Thoracic aorta (tissue), 2 donors: ENCODE measurements around the gene SRP68. TPM values are rescaled to one million over a fixed set of nuclear protein-coding genes. Genes with fewer than 3 reads are reported as not detected.

Source experiments
- ATAC-seq: fragments of 150-250 bp; one replicate; pipeline ENCODE4 v1.8.0; 2017; ENCODE audit warnings: low read depth; ENCODE audit not compliant: insufficient number of reproducible peaks, low FRiP score
- DNase-seq: peaks from one replicate; pipeline ENCODE4 v3.0.0-alpha.2; 2020; ENCODE audit warnings: low spot score
- H3K27ac ChIP-seq, 2 donors: fragments of 200-600 bp; sonication (generic); 1 replicate in 1 of 2; 2 replicates in 1 of 2; pipeline ENCODE4 v1.5.1; 2016; ENCODE audit warnings: mild to moderate bottlenecking in 2 of 2, moderate library complexity in 2 of 2
- H3K27me3 ChIP-seq: fragments of 200-600 bp; sonication (generic); replicated peaks from 2 replicates; pipeline ENCODE4 v1.6.0; 2016; ENCODE audit warnings: mild to moderate bottlenecking; ENCODE audit not compliant: insufficient read depth
- H3K36me3 ChIP-seq: fragments of 200-600 bp; sonication (generic); one replicate; pipeline ENCODE4 v1.5.1; 2016
- H3K4me1 ChIP-seq, 2 donors: fragments of 200-600 bp; sonication (generic); 1 replicate in 1 of 2; 2 replicates in 1 of 2; pipeline versions ENCODE4 v1.5.1 to v1.6.0; 2016; ENCODE audit warnings: low read depth in 2 of 2, mild to moderate bottlenecking in 1 of 2; ENCODE audit not compliant: control insufficient read depth in 1 of 2
- H3K4me3 ChIP-seq: fragments of 200-600 bp; sonication (generic); 2 replicates; pipeline ENCODE4 v1.5.1; 2016; ENCODE audit warnings: mild to moderate bottlenecking
- H3K9me3 ChIP-seq: fragments of 200-600 bp; sonication (generic); 2 replicates; pipeline ENCODE4 v1.5.1; 2016
- total RNA-seq, 2 donors: library from RNA; depleted of rRNA; stranded (reverse); fragments of >200 nt; gene quantifications; one replicate each; pipeline versions ENCODE4 v1.1.0 to v1.2.3, GENCODE V29; 2016
- TF ChIP-seq, protein P1 (sequence below): fragments of 200-600 bp; sonication (generic); IDR thresholded peaks from one replicate; pipeline ENCODE4 v1.5.1; 2019; ENCODE audit warnings: antibody characterized with exemption

Gene SRP68
- total RNA-seq, 2 donors from 2014 or later = 19.1 to 39.9 TPM

DNA sequence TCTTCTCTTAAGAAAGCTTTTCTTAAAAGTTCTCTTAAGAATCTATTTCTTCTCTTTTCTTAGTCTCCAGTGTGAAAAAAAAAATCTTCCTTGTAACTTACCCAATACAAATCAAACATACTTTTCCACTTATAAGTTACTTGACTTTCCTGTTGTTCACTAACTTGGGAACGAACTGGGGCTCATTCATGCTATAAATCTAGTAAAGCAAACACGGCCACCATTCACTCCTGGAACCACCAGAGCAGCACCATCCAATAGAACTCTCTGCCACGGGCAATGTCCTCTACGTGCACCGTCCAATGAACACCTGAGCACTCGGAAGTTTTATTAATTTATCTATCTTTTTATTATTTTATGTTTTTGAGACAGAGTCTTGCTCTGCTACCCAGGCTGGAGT, 20.8 kb downstream of the SRP68 start:
- Histone ChIP-seq H3K27me3 (no peaks in the 10 kb centered on the region), H3K4me3 (no peak overlapping the region), H3K27ac (no peak overlapping the region), H3K9me3 (no peaks in the 10 kb centered on the region), H3K4me1 (no peaks in the 10 kb centered on the region), H3K36me3 (peaks cover 50% of the 10 kb centered on the region)
- no peak for ATAC-seq
- no peak for DNase-seq
- TF ChIP-seq, protein P1, sequence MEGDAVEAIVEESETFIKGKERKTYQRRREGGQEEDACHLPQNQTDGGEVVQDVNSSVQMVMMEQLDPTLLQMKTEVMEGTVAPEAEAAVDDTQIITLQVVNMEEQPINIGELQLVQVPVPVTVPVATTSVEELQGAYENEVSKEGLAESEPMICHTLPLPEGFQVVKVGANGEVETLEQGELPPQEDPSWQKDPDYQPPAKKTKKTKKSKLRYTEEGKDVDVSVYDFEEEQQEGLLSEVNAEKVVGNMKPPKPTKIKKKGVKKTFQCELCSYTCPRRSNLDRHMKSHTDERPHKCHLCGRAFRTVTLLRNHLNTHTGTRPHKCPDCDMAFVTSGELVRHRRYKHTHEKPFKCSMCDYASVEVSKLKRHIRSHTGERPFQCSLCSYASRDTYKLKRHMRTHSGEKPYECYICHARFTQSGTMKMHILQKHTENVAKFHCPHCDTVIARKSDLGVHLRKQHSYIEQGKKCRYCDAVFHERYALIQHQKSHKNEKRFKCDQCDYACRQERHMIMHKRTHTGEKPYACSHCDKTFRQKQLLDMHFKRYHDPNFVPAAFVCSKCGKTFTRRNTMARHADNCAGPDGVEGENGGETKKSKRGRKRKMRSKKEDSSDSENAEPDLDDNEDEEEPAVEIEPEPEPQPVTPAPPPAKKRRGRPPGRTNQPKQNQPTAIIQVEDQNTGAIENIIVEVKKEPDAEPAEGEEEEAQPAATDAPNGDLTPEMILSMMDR = no peak

GRCh38 chr17:76050538-76051467, 21.5 kb downstream of the SRP68 start:
- H3K27me3 ChIP-seq = no peaks in the 10 kb centered on the region
- H3K36me3 ChIP-seq = peaks cover 50% of the 10 kb centered on the region
- no peak overlapping the region for H3K4me3 ChIP-seq
- no peak for ATAC-seq
- TF ChIP-seq, protein P1 = no peak
- no peak for DNase-seq
- H3K27ac ChIP-seq = no peak overlapping the region
- H3K9me3 ChIP-seq = no peaks in the 10 kb centered on the region
- no peaks in the 10 kb centered on the region for H3K4me1 ChIP-seq

DNA sequence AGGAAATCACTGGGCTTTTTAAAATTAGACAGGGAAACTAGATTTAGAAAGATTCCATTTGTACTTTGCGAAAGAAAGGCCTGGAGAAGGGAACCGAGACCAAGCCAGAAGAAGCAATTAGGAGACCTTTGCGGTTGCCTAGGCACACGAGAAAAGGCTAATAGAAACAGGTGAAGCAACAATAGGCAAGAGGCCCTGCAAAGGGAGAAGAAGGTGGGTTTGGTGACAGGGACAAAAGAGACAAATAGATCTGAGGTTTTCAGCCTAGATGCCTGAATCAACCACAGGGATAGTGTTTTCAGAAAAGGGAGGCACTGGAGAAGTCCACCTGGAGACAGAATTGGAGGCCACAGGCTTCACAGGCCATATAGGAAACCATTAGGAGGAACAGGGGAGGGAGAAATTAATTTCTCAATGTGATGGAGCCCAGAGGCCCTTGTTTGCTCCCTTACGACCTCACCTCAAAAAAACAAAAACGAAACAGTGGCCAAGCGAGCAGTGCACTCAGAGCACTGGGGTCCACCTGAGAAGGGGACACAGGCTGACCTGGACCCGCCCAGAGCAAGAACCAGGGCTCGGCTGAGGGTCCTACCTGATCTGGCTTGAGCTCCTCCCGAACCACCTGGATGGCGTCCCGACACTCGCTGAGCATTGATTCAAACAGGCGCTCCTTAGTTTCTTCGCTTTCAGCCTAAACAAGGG, 22.3 kb downstream of the SRP68 start:
- no peak for ATAC-seq
- H3K36me3 ChIP-seq = peaks cover 58% of the 10 kb centered on the region

GRCh38 chr17:76049239-76049638, 23.1 kb downstream of the SRP68 start:
- no peak for DNase-seq
- ATAC-seq = no peak
- Histone ChIP-seq H3K36me3 (peaks cover 65% of the 10 kb centered on the region), H3K27ac (no peak overlapping the region), H3K4me1 (no peaks in the 10 kb centered on the region), H3K4me3 (no peak overlapping the region), H3K27me3 (no peaks in the 10 kb centered on the region), H3K9me3 (no peaks in the 10 kb centered on the region)
- TF ChIP-seq, protein P1 = no peak

More for the DNA sequence above, 22.3 kb downstream of the SRP68 start:
- H3K9me3 ChIP-seq = no peaks in the 10 kb centered on the region
- H3K27ac ChIP-seq = no peak overlapping the region
- H3K4me3 ChIP-seq = no peak overlapping the region
- H3K27me3 ChIP-seq = no peaks in the 10 kb centered on the region
- no peak for DNase-seq
- TF ChIP-seq, protein P1 = no peak
- no peaks in the 10 kb centered on the region for H3K4me1 ChIP-seq

DNA sequence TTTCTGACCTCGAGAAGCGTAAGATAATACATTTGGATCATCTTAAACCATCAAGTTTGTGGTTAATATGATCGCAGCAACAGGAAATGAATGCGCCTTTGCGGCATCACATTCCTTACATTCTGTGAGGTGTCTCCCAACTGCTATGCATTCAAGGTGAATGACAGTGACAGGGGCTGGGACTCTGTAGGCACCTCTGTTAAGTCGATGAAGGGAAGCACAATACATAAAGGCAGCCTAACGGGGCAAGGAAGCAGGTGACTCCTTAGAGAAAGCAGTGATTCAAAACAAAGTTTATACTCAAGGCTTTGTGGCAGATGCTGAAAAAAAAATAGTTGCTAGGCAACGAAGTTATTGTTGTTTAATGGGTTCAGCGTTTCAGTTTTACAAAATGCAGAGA, 23.6 kb downstream of the SRP68 start:
- ATAC-seq (no peak), DNase-seq (no peak)
- H3K27ac ChIP-seq = no peak overlapping the region

More for the DNA sequence above, 23.6 kb downstream of the SRP68 start:
- no peaks in the 10 kb centered on the region for H3K9me3 ChIP-seq
- H3K27me3 ChIP-seq = no peaks in the 10 kb centered on the region
- TF ChIP-seq, protein P1 = no peak
- H3K36me3 ChIP-seq = peaks cover 71% of the 10 kb centered on the region
- no peak overlapping the region for H3K4me3 ChIP-seq
- H3K4me1 ChIP-seq = no peaks in the 10 kb centered on the region
